GM13976 (cell line): ENCODE data around the gene NCKAP1.

Source experiments
- DNase-seq: peaks from one replicate; pipeline ENCODE4 v3.0.0; 2012; ENCODE audit warnings: low spot score
- CTCF ChIP-seq: IDR thresholded peaks from 2 replicates; pipeline ENCODE4 v1.5.1; 2012; ENCODE audit warnings: borderline replicate concordance, mild to moderate bottlenecking; ENCODE audit not compliant: insufficient read depth; ENCODE audit errors: extremely low read depth, missing control alignments, control extremely low read depth
- in situ Hi-C: fragments of 300-500 bp; cut with MboI; formaldehyde crosslinking; loops from one replicate; pipeline ENCODE4 v1.12.0; 2022; ENCODE audit warnings: low sequenced_read_pairs, mixed read lengths, inconsistent platforms; ENCODE audit not compliant: unreplicated experiment

Gene NCKAP1

GRCh38 chr2:182912518-182912915 is 125.7 kb downstream of the NCKAP1 start:
- DNase-seq: no peak
- in situ Hi-C loops: no loop called here
- TF ChIP-seq CTCF: no peak

GRCh38 chr2:182911813-182912517 is 126.3 kb downstream of the NCKAP1 start:
- TF ChIP-seq CTCF: no peak
- in situ Hi-C loops: no loop called here
- no peak for DNase-seq

- DNase-seq: no peak
- no peak for TF ChIP-seq CTCF
- in situ Hi-C loops: no loop called here
Measured at GRCh38 chr2:182910965-182911364, 127.3 kb downstream of the NCKAP1 start.

GRCh38 chr2:182907081-182907830 is 131.0 kb downstream of the NCKAP1 start:
- DNase-seq: no peak
- in situ Hi-C loops: no loop called here
- TF ChIP-seq CTCF: no peak

GRCh38 chr2:182906454-182906853 is 131.8 kb downstream of the NCKAP1 start:
- no peak for TF ChIP-seq CTCF

GRCh38 chr2:182904844-182905243 is 133.4 kb downstream of the NCKAP1 start:
- in situ Hi-C loops: no loop called here
- no peak for DNase-seq
- no peak for TF ChIP-seq CTCF

More at GRCh38 chr2:182906454-182906853, 131.8 kb downstream of the NCKAP1 start:
- DNase-seq: no peak
- in situ Hi-C loops: no loop called here
